ENCODE measurements around the gene C5orf24.
A peak's percentile ranks its signal among the peaks of the same experiment; 100 is the strongest.
"Not testable (repeated sequence)": the region's sequence is repeated elsewhere in the genome, so short reads cannot be mapped to it uniquely, and the experiment has no call there.

The C5orf24 gene

GRCh38 chr5:134857401-134857800 lies 11.6 kb downstream of the C5orf24 start:
- no peak for DNase-seq (ENCODE audit: low read depth in 2 of 2)

GRCh38 chr5:134864707-134865106 lies 18.9 kb downstream of the C5orf24 start:
- DNase-seq (ENCODE audit: low read depth in 2 of 2), result no peak

- no peak for DNase-seq (ENCODE audit: low read depth in 2 of 2)
These were observed 27.7 kb downstream of the C5orf24 start for GRCh38 chr5:134873494-134873893.

DNA sequence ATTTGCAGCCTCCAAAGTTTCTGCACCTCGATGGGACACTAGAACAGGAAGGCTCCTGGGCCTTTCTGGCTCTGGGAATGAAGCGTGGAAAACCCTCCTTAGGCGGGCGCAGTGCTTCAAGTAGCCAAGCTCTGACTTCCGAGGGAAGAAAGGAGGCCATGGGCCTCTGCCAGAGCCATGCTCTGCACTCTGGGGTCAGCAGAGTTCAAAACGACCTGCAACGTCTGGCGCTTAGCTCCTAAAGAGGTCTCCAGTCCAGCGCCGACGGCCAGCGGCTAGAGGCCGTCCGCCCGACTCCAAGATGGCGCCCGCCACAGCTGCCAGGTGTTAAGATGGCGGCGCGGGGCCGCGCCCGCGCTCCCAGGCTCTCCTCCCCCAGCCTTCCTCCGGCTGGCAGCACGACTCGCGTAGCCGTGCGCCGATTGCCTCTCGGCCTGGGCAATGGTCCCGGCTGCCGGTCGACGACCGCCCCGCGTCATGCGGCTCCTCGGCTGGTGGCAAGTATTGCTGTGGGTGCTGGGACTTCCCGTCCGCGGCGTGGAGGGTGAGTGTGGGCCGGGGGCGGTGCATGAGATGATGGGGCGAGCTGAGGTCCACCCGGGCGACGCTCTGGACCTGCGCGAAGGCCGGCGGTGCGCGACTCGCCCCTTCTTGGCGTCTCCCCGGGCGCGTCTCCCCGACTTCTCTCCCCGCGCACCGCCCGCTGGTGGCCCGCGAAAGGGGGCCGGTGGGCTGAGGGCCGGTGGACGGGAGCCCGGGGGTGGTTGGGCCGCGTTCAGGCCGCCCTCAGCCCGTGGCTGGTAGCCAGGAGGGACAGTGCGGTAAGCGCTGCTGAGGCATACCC lies 28.4 kb downstream of the C5orf24 start, which contains the start of gene TXNDC15:
TSS of gene TXNDC15 (plus strand) at position 385 of the 844 bp plus-strand sequence. CDS start at position 442, 57 bp downstream.
- peak; percentile 74 to 75 for DNase-seq (ENCODE audit: low read depth in 2 of 2)

DNA sequence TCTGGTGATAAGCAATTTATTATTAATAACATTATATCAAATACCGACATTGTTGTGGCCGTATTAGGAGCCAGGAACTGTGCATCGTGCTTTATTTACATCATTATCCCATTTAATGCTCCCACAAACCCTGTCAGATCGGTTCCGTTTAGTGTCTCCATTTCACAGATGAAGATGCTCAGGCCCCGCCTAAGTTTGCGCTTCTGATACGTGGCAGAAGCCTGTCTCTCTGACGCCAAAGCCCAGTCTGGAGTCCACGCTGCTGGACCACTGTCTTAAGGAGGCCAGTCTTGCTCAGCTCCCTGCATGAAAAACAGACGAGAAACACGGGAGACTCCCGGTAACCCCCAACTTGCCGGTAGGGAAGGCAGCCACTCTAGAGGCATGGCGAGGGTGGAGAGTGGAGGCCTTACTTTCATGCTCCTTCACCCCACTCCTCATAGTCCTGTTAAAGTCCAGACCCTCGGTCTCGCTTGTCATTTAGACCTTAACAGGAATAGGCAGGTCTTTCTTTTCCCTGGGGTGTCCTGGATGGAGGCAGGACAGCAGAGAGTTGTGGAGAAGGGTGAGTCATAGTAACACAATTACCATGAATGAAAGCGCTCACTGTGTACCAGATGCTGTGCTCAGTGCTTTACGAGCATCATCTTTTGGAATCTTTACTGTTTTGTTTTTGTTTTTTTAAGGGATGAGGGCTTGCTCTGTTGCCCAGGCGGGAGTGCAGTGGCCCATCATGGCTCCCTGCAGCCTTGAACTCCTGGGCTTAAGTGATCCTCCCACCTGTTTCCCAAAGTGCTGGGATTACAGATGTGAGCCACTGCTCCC lies 29.3 kb downstream of the C5orf24 start:
- DNase-seq (ENCODE audit: low read depth in 2 of 2), result no peak

DNA sequence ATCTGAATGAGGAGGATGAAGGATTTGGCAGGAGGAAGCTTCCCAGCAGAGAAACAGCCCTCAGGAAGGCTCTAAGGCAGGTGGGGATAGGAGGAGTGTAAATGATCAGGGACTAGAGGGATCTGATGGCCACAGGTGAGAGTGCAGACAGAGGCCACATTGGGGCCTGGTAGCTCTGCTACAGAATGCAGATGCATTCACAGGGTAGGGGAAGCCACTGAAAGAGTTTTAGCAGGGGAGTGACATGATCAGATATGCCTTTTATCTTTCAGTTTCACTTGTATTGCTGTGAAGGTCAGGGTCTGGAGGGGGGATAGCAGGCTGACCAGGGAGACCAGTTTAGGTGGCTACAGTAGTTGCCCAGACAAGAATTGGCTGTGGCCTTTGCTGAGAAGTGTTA lies 31.4 kb downstream of the C5orf24 start:
- DNase-seq (ENCODE audit: low read depth in 2 of 2), result no peak

DNA sequence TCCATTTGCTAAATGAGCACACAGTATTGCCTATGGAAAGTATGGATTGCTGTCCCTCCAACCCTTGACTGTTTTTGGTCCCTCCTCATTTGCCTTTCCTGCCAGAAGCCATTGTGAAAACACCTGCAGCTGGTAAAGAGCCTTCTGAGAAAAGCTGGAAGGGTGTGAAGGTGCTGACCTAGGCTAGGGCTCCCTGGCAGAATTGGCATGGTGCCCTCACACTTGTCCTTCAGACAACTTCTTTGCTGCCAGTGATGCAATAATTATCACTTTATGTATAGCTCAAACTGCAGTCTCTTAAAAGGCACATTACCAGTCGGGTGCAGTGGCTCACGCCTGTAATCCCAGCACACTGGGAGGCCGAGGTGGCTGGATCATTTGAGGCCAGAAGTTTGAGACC lies 32.6 kb downstream of the C5orf24 start:
- no peak for DNase-seq (ENCODE audit: low read depth in 2 of 2)

- no peak for DNase-seq (ENCODE audit: low read depth in 2 of 2)
These were observed 33.7 kb downstream of the C5orf24 start for GRCh38 chr5:134879456-134879855.

DNA sequence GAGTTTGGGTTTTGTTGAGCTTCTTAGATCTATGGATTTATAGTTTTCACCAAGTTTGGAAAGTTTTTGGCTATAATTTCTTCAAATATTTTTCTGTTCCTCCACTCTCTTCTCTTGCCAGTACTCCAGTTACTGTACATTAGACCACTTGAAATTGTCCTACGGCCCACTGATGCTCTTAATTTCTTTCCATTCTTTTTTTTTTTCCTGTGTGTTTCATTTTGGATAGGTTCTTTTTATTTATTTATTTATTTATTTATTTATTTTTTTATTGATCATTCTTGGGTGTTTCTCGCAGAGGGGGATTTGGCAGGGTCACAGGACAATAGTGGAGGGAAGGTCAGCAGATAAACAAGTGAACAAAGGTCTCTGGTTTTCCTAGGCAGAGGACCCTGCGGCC lies 35.2 kb downstream of the C5orf24 start:
- DNase-seq (ENCODE audit: low read depth in 2 of 2), result not testable (repeated sequence)

DNA sequence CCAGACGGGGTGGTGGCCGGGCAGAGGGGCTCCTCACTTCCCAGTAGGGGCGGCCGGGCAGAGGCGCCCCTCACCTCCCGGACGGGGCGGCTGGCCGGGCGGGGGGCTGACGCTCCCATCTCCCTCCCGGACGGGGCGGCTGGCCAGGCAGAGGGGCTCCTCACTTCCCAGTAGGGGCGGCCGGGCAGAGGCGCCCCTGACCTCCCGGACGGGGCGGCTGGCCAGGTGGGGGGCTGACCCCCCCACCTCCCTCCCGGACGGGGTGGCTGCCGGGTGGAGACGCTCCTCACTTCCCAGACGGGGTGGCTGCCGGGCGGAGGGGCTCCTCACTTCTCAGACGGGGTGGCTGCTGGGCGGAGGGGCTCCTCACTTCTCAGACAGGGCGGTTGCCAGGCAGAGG lies 35.9 kb downstream of the C5orf24 start:
- not testable (repeated sequence) for DNase-seq (ENCODE audit: low read depth in 2 of 2)

- DNase-seq (ENCODE audit: low read depth in 2 of 2), result no peak
These were observed 41.9 kb downstream of the C5orf24 start for GRCh38 chr5:134887593-134888159.

- DNase-seq (ENCODE audit: low read depth in 2 of 2), result no peak
These were observed 43.6 kb downstream of the C5orf24 start for GRCh38 chr5:134889335-134889734.

DNA sequence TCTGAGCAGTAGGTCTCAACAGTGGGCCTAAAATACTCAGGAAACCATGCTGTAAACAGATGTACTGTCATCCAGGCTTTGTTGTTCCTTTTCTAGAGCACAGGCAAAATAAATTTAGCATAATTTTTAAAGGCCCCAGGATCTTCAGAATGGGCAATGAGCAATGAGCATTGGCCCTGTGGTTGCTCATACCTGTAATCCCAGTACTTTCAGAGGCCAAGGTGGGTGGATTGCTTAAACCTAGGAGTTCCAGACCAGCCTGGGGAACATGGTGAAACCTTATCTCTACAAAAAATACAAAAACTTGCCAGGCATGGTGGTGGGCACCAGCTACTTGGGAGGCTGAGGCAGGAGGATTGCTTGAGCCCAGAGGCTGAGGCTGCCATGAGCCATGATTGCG lies 45.7 kb downstream of the C5orf24 start:
- no peak for DNase-seq (ENCODE audit: low read depth in 2 of 2)

DNA sequence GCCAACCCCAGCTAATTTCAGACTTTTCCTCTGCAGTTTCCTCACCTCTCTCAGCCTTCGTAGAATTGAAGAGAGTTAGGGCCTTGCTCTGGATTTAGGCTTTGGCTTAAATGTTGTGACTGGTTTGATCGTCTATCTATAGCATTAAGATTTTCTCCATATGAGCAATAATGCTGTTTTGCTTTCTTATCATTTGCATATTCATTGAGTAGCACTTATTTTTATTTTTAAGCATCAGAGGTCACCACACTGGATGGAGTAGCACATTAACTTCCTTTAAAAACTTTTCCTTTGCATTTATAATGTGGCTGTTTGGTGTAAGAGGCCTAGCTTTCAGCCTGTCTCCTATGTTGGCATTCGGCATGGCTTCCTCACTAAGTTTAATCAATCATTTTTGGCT lies 46.5 kb downstream of the C5orf24 start:
- DNase-seq (ENCODE audit: low read depth in 2 of 2), result no peak

GRCh38 chr5:134892926-134893325 lies 47.2 kb downstream of the C5orf24 start:
- no peak for DNase-seq (ENCODE audit: low read depth in 2 of 2)

DNA sequence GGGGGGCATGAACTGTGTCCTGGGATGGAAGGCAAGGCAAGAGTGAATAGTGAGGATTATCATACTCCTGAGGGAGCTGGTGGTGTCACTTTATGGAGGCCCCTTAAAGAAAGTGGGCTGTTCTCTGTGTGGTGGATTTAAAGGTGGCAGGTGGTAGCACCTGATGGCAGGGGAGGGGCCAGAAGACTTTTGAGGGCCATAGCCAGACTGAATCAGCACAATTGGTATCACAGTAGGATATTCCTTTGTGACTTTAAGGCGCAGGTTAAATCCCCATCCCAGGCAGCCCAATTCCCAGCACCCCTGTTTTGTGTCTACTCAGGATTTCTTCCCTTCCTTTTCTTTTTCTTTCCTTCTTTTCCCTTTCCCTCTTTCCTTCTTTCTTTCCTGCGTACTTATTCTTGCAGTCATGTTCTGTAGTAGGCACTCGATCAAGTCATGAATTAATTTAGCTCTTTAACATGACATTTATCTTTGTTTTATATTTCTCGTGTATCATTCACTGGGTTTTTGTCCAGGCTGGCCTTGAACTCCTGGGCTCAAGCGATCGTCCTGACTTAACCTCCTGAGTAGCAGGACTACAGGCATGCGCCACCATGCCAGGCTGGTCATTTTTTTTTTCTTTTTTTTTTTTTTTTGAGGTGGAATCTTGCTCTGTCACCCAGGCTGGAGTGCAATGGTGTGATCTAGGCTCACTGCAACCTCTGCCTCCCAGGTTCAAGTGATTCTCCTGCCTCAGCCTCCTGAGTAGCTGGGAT lies 48.2 kb downstream of the C5orf24 start:
- no peak for DNase-seq (ENCODE audit: low read depth in 2 of 2)

- no peak for DNase-seq (ENCODE audit: low read depth in 2 of 2)
These were observed 56.5 kb downstream of the C5orf24 start for GRCh38 chr5:134902071-134902801.

- peak; percentile 91 to 94 for DNase-seq (ENCODE audit: low read depth in 2 of 2)
These were observed 59.0 kb downstream of the C5orf24 start, which contains the start of gene PCBD2 for GRCh38 chr5:134904610-134905245. Gene PCBD2 (plus strand): TSS chr5:134905131. CDS start chr5:134905140, 9 bp downstream.

GRCh38 chr5:134905246-134905996 lies 59.7 kb downstream of the C5orf24 start:
- DNase-seq (ENCODE audit: low read depth in 2 of 2), result peak; percentile 27 to 37

GRCh38 chr5:134906811-134907210 lies 61.0 kb downstream of the C5orf24 start:
- no peak for DNase-seq (ENCODE audit: low read depth in 2 of 2)
